SHP77 treated with DMSO at 0.1 percent for 48 hours (cell line): ENCODE measurements around the gene OR2AT4.
"Not testable (repeated sequence)": the region's sequence is repeated elsewhere in the genome, so short reads cannot be mapped to it uniquely, and the experiment has no call there.

Experiments
- DNase-seq: peaks from one replicate; lab custom pipeline; 2025; lab: John Stamatoyannopoulos, UW

Gene OR2AT4

GRCh38 chr11:75068559-75068958 is 28.1 kb downstream of the OR2AT4 start:
- no peak for DNase-seq

- DNase-seq = no peak
Measured at GRCh38 chr11:75066061-75066460, 30.6 kb downstream of the OR2AT4 start.

- no peak for DNase-seq
Measured at GRCh38 chr11:75063741-75064314, 32.8 kb downstream of the OR2AT4 start.

- DNase-seq = no peak
Measured at GRCh38 chr11:75059299-75059698, 37.4 kb downstream of the OR2AT4 start.

GRCh38 chr11:75056814-75057213 is 39.9 kb downstream of the OR2AT4 start:
- no peak for DNase-seq

GRCh38 chr11:75055511-75055910 is 41.2 kb downstream of the OR2AT4 start:
- no peak for DNase-seq

- no peak for DNase-seq
Measured at GRCh38 chr11:75052457-75052856, 44.2 kb downstream of the OR2AT4 start.

GRCh38 chr11:75051043-75051442 is 45.6 kb downstream of the OR2AT4 start:
- DNase-seq = no peak

- DNase-seq = no peak
Measured at GRCh38 chr11:75050516-75050915, 46.2 kb downstream of the OR2AT4 start.

- not testable (repeated sequence) for DNase-seq
Measured at GRCh38 chr11:75049501-75050266, 47.0 kb downstream of the OR2AT4 start.

GRCh38 chr11:75047191-75047590 is 49.5 kb downstream of the OR2AT4 start:
- no peak for DNase-seq

GRCh38 chr11:75046668-75047067 is 50.0 kb downstream of the OR2AT4 start:
- DNase-seq = not testable (repeated sequence)

GRCh38 chr11:75044381-75045170 is 52.1 kb downstream of the OR2AT4 start:
- not testable (repeated sequence) for DNase-seq

- DNase-seq = not testable (repeated sequence)
Measured at GRCh38 chr11:75041821-75042220, 54.9 kb downstream of the OR2AT4 start.

- DNase-seq = no peak
Measured at GRCh38 chr11:75041263-75041662, 55.4 kb downstream of the OR2AT4 start.

GRCh38 chr11:75040167-75040770 is 56.4 kb downstream of the OR2AT4 start:
- no peak for DNase-seq

GRCh38 chr11:75035911-75036565 is 60.6 kb downstream of the OR2AT4 start:
- DNase-seq = no peak

- no peak for DNase-seq
Measured at GRCh38 chr11:75035256-75035655, 61.4 kb downstream of the OR2AT4 start.

GRCh38 chr11:75033916-75034315 is 62.8 kb downstream of the OR2AT4 start:
- no peak for DNase-seq

GRCh38 chr11:75032550-75032935 is 64.1 kb downstream of the OR2AT4 start:
- DNase-seq = no peak

- DNase-seq = peak; percentile 48
Measured at GRCh38 chr11:75031771-75032549, 64.7 kb downstream of the OR2AT4 start.
